Activated CD4-positive, alpha-beta T cell treated with anti-CD3 and anti-CD28 coated beads for 24 hours (primary cell): ENCODE measurements around the gene PRKACB.
"Not testable (repeated sequence)": the region's sequence is repeated elsewhere in the genome, so short reads cannot be mapped to it uniquely, and the experiment has no call there.

Experiments used
- DNase-seq, 2 donors: peaks; one replicate each; pipeline ENCODE4 v3.0.0-alpha.2; 2020; ENCODE audit warnings: low read depth in 2 of 2

Gene PRKACB

DNA sequence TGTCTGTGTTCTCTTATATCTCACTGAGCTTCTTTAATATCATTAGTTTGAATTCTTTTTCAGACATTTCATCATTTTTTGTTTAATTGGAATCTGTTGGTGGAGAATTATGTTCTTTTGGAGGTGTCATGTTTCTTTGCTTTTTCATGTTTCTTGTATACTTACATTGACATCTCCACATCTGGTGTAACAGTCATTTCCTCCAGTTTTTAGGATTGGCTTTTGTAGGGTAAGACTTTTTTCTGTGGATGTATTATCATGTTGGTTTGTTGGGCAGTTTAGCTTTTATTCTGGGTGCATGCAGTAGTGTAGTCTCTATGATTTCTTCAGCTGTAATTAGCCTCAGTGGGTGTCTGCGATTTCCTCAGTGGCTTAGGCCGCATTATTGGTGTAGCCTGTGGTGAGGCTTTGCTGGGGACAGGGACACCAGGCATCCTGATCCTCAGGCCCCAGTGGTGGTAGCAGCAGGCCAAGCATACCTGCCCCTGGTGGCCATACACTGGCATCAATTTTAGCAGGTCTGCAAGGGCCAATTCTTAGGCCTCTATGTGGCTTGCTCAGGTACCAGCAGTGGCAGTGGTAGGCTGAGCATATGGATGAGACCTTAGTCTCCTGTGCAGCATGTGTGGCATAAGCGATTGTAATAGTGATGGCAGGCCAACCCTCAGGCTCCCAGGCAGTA is 79.8 kb downstream of the PRKACB start:
- no peak for DNase-seq

DNA sequence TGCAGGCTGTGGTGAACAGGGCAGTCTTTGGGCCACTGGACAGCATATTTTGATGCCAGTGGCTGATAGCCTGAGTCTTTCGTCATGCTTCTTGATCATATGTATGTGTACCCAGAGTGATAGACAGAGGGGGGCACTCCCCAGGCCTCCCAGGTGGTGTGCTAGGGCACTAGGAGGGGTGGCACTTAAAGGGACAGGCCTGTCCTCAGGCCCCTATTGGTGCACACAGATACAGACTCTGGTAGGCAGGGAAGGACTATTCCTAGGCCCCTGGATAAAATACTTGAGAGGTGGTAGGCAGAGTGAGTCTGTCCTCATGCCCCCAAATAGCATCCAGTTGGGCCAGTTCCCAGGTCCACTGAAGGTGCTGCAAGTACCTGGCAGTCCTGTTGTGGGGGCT is 80.8 kb downstream of the PRKACB start:
- no peak for DNase-seq

DNA sequence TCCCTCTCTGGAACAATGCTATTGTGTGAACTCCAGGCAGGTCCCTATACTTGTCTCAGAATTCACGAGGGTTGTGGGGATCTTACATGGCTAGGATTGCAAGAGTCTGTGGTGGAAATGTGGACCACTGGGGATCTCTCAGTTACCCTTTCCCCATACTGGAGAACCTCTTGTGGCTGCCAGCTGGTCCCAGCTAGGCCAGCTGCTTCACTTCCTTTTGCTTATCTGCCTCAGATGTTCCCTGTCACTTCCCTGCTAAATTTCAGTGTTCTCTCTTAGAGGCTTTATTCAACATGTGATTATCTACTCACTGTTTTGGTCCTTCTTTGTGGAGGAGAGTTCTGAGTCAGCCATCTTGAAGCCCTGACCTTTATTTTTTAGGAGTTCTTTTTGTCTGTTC is 81.6 kb downstream of the PRKACB start:
- no peak for DNase-seq

DNA sequence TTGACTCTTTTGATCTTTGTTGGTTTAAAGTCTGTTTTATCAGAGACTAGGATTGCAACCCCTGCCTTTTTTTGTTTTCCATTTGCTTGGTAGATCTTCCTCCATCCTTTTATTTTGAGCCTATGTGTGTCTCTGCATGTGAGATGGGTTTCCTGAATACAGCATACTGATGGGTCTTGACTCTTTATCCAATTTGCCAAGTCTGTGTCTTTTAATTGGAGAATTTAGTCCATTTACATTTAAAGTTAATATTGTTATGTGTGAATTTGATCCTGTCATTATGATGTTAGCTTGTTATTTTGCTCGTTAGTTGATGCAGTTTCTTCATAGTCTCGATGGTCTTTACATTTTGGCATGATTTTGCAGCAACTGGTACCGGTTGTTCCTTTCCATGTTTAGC is 88.6 kb downstream of the PRKACB start:
- DNase-seq, result not testable (repeated sequence)

DNA sequence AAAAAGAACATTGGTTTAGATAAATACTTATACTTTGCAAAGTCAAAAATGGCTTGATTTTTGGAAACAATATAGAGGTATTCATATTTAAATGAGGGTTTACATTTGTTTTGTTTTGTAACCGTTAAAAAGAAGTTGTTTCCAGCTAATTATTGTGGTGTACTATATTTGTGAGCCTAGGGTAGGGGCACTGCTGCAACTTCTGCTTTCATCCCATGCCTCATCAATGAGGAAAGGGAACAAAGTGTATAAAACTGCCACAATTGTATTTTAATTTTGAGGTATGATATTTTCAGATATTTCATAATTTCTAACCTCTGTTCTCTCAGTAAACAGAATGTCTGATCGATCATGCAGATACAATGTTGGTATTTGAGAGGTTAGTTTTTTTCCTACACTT is 92.2 kb downstream of the PRKACB start:
- no peak for DNase-seq

DNA sequence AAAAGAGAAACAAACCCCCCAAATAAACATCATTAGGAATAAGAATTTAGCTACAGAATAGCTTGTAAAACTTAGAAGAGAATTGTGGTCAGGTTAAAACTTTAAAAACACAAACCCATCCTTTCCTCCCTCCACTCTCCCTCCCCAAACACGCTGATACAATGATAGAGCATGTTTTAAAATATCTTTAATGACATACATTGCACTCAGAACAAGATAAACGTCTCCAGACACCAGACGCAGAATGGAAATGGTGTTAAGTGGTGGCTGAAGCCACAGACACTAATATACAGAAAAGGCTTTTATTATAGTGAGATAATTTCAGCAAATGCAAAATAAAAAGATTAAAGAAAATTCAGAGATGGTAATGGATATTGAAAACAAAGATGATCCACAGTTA is 98.6 kb downstream of the PRKACB start:
- DNase-seq, result no peak

DNA sequence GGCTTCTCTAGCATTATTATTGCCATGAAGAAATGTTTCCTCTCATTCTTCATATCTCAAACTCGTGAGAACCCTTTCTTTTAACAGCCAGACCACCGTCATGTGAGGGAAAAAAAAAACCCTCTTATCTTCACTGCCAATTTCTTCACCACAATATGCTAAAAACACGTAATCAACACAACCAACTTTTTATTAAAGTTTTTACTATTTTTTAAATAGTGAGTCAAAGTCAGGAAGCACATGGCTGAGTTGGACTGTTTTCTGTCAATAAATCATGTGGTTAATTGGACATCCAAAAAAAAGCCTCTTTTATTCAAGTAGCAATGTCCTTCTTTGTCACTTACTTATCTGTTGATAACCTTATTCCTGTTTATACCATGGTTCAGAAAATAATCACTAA is 101.5 kb downstream of the PRKACB start:
- no peak for DNase-seq

DNA sequence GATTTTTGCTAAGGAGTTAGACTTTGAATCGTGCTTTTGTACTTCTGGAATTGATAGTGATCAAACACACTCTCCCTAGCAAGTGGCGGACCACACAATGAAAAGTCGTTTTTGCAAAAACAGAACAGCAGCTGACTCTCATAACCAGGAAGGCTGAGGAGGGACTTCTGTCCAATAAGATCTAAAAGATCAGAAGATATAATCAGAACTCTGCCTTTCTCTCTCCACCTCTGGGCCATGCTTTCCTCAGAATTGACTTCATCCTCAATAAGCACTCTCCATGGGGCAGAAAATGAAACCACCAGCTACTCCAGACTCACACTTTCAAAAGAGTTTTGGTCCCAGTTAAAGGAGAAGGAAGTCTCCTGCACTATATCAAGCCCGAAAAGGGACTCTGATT is 102.1 kb downstream of the PRKACB start:
- no peak for DNase-seq

DNA sequence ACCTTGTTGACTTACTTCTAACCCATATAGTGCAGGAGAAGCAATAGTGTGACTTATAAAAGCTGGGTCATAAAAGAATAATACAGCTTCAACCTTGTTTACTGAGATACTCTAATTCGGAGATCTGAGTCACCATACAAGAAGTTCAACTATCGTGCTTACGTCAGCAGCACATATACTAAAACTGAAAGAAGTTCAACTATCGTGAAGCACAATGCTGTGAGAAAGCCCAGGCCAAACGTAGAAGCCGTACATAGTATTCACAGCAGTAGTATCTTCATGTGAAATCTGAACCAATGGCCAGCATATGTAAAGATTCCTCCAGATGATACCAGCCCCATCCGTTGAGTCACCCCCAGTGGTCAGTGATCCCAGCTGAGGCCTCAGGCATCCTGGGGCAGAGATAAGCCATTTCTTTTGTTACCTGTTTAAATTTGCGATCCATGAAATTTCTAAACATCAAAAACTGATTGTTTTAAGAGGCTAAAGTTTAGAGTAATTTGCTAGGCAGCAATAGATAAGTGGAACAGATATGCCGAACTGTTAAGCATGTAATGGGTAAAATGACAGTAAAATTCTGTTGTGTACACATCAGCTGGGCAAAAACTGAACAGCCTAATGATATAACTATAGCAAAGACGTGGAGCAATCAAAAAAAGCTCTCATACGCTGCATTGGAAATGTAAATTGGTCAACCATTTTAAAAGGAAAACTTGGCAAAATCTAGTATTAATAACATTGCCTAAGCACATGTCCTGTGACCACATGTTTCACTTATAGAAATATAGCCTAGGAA is 103.6 kb downstream of the PRKACB start:
- no peak for DNase-seq

DNA sequence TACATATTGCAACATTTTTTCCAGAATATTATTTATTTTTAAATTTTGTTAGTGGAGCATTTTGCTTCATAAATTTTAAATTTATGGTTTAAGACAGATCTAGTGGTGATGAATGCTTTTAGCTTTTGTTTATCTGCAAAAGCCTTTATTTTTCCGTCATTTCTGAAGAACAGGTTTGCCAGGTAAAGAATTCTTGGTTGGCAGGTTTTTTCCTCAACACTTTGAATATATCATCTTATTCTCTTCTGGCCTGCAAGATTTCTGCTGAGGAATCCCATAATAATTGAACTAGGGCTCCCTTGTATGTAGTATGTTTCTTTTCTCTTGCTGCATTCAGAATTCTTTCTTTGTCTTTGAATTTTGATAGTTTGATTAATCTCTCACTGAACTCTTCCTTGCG is 106.6 kb downstream of the PRKACB start:
- no peak for DNase-seq

DNA sequence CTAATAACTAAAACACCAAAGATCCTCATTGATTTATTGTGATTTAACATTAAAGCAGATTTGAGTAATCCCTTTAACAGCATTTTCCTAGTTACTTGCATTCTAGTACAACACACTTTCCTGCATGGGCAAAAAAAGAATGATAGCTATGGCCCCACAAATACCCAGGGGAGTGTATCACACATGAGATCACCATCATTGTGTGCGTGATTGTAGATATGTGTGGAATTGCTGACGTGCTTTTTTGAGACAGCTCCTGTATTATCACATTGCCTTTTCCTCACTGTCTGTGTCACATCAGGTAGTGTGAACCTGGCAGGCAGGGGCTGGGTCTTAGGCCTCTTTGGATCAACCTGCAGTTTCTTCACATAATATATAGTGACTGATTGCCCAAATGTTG is 109.0 kb downstream of the PRKACB start:
- no peak for DNase-seq

DNA sequence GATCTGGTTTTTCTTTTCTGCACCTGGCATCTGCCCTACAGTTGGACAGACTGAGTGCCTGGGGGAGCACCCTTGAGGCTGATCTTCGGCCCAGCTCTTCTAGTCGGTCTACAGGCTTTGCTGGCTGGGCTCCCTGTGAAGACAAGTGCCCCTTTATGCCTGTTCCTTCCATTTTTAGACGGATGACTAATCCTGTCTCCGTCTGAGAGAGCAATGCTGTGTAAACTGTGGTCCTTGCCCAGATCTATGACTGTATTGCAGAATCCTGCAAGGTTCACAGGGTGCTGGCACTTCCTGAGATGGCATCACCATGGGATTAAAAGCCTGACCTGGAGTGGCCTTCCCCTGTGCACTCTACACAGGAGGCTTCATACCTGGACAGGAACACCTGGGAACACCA is 109.8 kb downstream of the PRKACB start:
- DNase-seq, result no peak

DNA sequence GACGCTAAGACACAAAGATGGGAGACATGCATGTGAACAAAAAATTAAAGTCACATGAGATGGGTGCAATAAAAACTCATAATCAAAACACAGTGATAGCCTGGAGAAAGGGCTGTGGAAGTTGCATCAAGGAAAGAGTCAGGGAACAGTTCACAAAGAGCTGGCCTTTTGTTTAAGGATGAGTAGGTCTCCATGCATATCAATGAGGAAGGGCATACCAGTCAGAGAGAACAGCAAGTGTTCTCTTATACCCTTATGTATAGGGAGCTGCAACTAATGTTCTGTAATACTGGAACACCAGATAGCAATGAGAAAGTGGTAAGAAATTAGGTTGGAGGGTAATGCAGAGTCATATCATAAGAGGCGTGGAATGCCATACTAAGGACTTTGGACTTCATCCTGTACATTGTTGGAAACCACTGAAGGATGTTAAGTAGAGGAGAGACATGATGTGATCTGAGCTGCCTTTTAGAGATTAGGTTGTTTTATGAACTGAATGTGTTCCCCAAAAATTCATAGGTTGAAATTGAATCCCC is 110.7 kb downstream of the PRKACB start:
- no peak for DNase-seq

DNA sequence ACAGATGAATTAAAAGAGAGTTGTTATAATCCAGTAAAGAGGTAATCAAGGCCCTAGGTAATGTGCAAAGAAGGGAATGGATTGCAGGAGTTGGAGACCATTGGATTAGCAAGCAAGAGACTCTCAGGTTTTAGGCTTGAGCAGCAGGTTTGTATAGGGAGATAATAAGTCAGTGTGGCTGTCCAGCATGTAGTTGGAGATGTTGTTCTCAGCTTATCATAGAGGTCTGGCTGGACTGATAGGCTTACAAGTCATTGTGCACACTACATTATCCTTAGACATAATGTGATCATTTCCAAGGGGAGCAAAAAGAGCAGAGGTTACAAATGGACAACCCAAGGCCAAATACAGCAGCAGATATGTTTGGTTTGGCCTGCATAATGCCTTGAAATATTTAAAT is 111.5 kb downstream of the PRKACB start:
- no peak for DNase-seq

DNA sequence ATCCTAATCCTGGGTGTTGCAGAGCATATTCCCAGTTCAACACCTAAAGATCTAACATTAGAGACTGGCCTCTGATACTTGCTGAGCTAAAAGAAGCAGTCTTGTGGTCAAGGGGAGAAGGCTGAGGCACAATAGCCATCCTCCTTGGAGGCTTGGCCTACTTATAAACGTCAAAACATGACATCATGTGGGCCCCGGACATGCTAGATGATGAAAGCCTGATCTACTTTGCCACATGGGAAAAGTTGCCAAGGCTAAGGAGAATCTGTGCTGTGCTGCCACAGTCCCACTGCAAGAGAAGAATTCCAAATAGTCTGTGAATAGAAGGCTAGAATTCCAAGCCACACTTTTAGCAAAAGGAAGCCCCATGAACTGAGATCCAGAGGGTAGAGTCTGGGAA is 113.5 kb downstream of the PRKACB start:
- DNase-seq, result no peak

DNA sequence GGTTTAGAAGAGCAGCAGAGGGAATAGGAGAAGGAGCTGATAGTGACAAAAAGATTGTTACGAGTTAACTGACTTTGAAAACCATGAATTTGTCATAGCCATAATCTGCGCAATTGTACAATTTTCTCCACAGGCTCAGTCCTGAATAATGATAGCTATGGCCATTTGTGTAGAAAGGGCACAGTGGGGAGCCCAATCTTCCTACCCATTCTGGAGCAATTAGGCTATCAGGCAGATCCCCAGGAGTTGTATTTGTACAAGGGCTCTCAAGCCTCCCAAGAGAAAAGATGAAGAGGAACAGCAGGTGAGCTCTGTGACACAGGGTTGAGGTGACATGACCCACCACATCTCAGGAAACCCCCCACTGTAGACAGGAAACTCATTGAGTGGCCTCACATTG is 115.3 kb downstream of the PRKACB start:
- no peak for DNase-seq

DNA sequence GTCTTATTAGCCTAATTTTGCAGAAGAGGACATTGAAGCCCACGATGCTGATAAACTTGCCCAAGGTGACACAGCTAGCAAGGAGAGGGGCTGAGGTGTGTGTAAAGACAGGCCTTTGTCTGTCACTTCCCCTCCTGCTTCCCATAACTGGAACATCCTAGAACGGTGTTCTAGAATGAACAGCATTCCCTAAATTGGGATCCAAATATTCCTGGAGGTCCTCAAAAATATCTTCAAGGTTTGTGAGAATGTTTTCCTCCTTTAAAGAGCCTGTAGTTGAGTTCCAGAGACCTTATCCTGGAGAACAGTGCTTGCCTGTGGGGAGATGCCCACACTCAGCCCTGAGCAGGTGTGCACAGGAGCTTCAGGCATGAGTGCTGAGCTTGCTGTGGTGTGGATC is 115.9 kb downstream of the PRKACB start:
- DNase-seq, result no peak

DNA sequence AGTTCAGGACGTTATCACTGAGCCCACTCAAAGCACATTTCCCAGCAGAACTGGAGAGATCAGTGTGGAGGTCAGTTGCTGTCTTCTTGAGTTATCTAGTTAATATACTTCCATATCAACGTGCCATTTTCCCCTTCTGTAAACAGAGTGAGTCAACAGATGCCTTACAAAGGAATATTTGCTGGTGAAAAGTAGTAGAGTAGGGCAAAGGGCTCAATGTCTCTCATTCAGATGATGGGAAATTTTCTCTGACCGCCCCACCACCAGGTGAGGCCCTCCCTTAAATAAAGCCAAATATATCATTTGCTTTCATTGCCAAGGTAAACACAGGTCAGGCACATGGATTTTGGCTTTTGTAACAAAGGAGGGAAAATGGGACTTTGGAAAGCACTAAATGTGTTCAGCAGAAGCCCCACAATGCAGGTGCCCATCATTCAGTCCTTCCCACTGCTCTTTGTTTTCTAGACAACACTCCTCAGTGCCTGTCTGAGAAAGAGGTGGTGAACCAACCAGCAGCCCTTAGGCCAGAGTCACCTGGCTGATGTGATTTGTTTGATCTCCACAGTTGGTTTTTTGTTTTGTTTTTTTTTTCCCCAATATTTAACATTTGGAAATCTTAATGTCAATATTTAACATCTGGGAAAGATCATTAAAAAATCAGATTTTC is 116.9 kb downstream of the PRKACB start:
- DNase-seq, result no peak

DNA sequence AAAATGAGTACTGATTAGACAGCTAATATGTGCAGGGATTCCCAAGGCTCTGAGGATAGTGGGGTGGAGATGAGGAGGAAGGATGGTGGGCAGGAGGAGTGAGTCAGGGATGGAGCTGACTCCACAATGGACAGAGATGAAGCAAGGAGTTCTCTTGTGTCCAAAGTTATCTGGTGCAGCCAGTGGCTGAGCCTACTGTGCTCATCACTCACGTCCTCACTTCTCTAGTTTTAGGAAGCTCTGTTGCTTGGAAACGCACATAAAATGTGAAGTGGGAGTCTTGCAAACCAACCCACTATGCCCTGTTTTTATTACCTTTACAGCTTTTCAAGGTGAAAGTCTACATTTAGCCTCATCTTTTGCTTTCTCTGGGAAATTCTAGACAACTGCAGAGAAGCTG is 120.9 kb downstream of the PRKACB start:
- DNase-seq, result no peak

DNA sequence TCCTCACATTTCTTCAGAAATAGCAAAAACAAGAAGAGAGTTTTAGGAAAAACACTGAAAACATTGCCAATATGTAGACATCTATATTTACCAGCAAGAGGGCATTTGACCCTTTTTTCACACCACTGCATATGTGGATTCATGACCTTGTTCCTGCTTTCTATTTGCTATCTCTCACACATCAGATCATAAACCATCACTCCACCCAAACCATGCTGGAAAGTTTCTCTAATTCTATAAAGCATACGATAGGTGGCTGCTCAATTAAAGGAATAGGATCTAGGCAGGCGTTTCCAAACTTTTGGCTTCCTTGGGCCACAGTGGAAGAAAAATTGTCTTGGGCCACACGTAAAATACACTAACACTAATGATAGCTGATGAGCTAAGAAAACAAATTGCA is 121.8 kb downstream of the PRKACB start:
- no peak for DNase-seq

DNA sequence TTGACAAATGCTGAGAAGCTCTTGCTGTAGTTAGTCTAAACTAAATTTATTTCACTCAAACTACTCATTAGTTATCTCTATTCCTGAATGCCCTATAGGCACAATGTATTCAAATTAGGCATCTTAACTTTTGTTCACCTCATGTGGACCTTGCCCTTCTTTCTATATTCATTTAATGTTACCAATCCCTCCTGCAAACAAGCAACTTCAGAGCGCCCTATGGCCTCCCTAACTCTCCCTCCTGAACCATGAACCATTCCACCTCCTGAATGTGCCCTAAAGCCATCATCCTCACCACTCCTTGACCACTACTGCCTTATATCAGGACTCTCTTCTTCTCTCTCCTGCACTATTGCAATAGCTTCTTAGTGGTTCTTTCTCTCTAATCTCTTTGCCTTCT is 122.7 kb downstream of the PRKACB start:
- DNase-seq, result no peak

DNA sequence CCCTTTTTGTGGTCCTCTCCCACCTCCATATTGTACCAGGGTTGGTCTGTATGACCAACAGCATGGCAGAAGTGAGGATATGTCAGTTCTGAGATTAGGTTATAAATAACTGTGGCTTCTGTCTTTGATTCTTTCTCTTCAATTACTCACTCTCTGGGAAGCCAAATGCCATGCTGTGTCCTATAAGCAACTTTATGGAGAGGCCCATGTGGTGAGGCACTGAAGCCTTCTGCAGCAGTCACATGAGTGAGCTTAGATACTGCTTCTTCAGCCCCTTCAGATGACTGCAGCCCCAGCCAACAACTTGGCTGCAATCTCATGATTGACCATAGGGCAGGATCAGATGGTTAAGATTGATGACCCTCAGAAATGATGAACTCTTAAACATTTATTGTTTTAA is 123.4 kb downstream of the PRKACB start:
- no peak for DNase-seq

DNA sequence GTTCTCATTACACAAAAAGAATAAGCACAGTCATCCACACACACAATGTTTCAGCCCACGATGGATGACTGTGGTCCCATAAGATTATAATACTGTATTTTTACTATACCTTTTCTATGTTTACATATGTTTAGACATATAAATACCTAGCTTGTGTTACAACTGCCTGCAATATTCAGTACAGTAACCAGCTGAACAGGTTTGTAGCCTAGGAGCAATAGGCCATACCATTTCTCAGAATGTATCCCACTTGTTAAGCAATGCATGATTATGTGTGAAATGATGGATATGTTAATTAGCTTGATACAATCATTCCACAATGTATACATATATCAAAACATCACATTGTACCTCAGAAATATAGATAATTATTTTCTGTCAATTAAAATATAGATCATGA is 124.3 kb downstream of the PRKACB start:
- DNase-seq, result no peak
